WTC11 (cell line): ENCODE results near the gene VAMP1. TPM values are rescaled to one million over a fixed set of nuclear protein-coding genes. Genes with fewer than 3 reads are reported as not detected.

ENCODE experiments used
- AFF4 ChIP-seq: sonication (generic); formaldehyde crosslinking; IDR thresholded peaks from 2 replicates; pipeline ENCODE4 v1.8.1; 2023; ENCODE audit warnings: mild to moderate bottlenecking, missing genetic modification reagents, borderline replicate concordance
- AR ChIP-seq: fragments of 250-450 bp; sonication (Bioruptor Pico); IDR thresholded peaks from 2 replicates; pipeline ENCODE4 v1.9.0; 2021; ENCODE audit warnings: mild to moderate bottlenecking
- ATF2 ChIP-seq: sonication (generic); formaldehyde crosslinking; IDR thresholded peaks from 2 replicates; pipeline ENCODE4 v1.8.1; 2022; ENCODE audit warnings: low read depth, missing genetic modification reagents, borderline replicate concordance
- E2F5 ChIP-seq: sonication (generic); formaldehyde crosslinking; IDR thresholded peaks from 2 replicates; pipeline ENCODE4 v1.8.1; 2022; ENCODE audit warnings: mild to moderate bottlenecking, moderate library complexity, missing genetic modification reagents
- ELF4 ChIP-seq: sonication (generic); formaldehyde crosslinking; IDR thresholded peaks from 2 replicates; pipeline ENCODE4 v1.8.1; 2022; ENCODE audit warnings: low read depth, mild to moderate bottlenecking, moderate library complexity, missing genetic modification reagents
- GABPB1 ChIP-seq: sonication (generic); formaldehyde crosslinking; IDR thresholded peaks from 2 replicates; pipeline ENCODE4 v1.8.1; 2023; ENCODE audit warnings: mild to moderate bottlenecking, missing genetic modification reagents
- GRHL2 ChIP-seq: fragments of 250-450 bp; sonication (Bioruptor Pico); IDR thresholded peaks from 2 replicates; pipeline ENCODE4 v1.8.0; 2022; ENCODE audit warnings: mild to moderate bottlenecking, moderate library complexity; ENCODE audit not compliant: insufficient replicate concordance, severe bottlenecking
- JAZF1 ChIP-seq: fragments of 250-450 bp; sonication (Bioruptor Pico); IDR thresholded peaks from 2 replicates; pipeline ENCODE4 v1.9.0; 2021; ENCODE audit warnings: moderate library complexity, mild to moderate bottlenecking, inconsistent platforms
- JUN ChIP-seq: sonication (generic); formaldehyde crosslinking; IDR thresholded peaks from 2 replicates; pipeline ENCODE4 v1.8.0; 2023; ENCODE audit warnings: mild to moderate bottlenecking, missing genetic modification reagents
- KAT7 ChIP-seq: sonication (generic); formaldehyde crosslinking; IDR thresholded peaks from 2 replicates; pipeline ENCODE4 v1.8.1; 2023; ENCODE audit warnings: missing genetic modification reagents, mild to moderate bottlenecking, borderline replicate concordance
- MYBL2 ChIP-seq: sonication (generic); formaldehyde crosslinking; IDR thresholded peaks from 2 replicates; pipeline ENCODE4 v1.8.1; 2023; ENCODE audit warnings: mild to moderate bottlenecking, moderate library complexity, missing genetic modification reagents
- NFATC4 ChIP-seq: fragments of 250-450 bp; sonication (Bioruptor Pico); IDR thresholded peaks from 2 replicates; pipeline ENCODE4 v1.9.0; 2021; ENCODE audit warnings: mild to moderate bottlenecking
- NFYB ChIP-seq: sonication (generic); formaldehyde crosslinking; conservative IDR thresholded peaks from 2 replicates; pipeline ENCODE4 v1.8.0; 2022; ENCODE audit warnings: low read depth, missing genetic modification reagents
- NR2C2 ChIP-seq: sonication (generic); formaldehyde crosslinking; IDR thresholded peaks from 2 replicates; pipeline ENCODE4 v1.8.0; 2022; ENCODE audit warnings: mild to moderate bottlenecking, missing genetic modification reagents
- PRRX2 ChIP-seq: fragments of 250-450 bp; sonication (Bioruptor Pico); IDR thresholded peaks from 2 replicates; pipeline ENCODE4 v1.8.0; 2021; ENCODE audit warnings: mild to moderate bottlenecking
- SOX15 ChIP-seq: fragments of 250-450 bp; sonication (Bioruptor Pico); IDR thresholded peaks from 2 replicates; pipeline ENCODE4 v1.9.0; 2021; ENCODE audit warnings: mild to moderate bottlenecking
- SP1 ChIP-seq: sonication (generic); formaldehyde crosslinking; conservative IDR thresholded peaks from 2 replicates; pipeline ENCODE4 v1.8.1; 2022; ENCODE audit warnings: missing genetic modification reagents
- ZNF121 ChIP-seq: sonication (generic); formaldehyde crosslinking; IDR thresholded peaks from 2 replicates; pipeline ENCODE4 v1.8.0; 2023; ENCODE audit warnings: missing genetic modification reagents
- ZNF317 ChIP-seq: sonication (generic); formaldehyde crosslinking; IDR thresholded peaks from 2 replicates; pipeline ENCODE4 v1.8.1; 2023; ENCODE audit warnings: low read depth, mild to moderate bottlenecking, moderate library complexity, missing genetic modification reagents, borderline replicate concordance
- ZNF416 ChIP-seq: fragments of 250-450 bp; sonication (Bioruptor Pico); IDR thresholded peaks from 2 replicates; pipeline ENCODE4 v1.9.0; 2021; ENCODE audit warnings: mild to moderate bottlenecking, inconsistent platforms
- ZNF425 ChIP-seq: fragments of 250-450 bp; sonication (Bioruptor Pico); conservative IDR thresholded peaks from 2 replicates; pipeline ENCODE4 v1.9.0; 2021; ENCODE audit warnings: mild to moderate bottlenecking
- ZNF532 ChIP-seq: fragments of 250-450 bp; sonication (Bioruptor Pico); IDR thresholded peaks from 2 replicates; pipeline ENCODE4 v1.9.0; 2021; ENCODE audit warnings: mild to moderate bottlenecking, borderline replicate concordance
- total RNA-seq: library from RNA; stranded (reverse); gene quantifications from 3 replicates; pipeline ENCODE4 v1.2.3, GENCODE V29; 2021

Gene VAMP1
- total RNA-seq, 1 experiment from 2014 or later: 14.3 TPM

GRCh38 chr12:6493497-6494257 is 23.2 kb upstream of the VAMP1 start, which contains the start of gene NCAPD2 (continued):
- peak; percentile 76 for TF ChIP-seq NFYB (CRISPR knock-in tag)
- no peak for TF ChIP-seq JAZF1
- 0 out of 2 replicates have a peak, but pooled peaks have one; percentile 28 for TF ChIP-seq ZNF121 (CRISPR knock-in tag)
- TF ChIP-seq KAT7 (CRISPR knock-in tag): peak; percentile 53
- no peak for TF ChIP-seq ZNF425
- TF ChIP-seq SP1 (CRISPR knock-in tag): peak; percentile 83
- no peak for TF ChIP-seq GRHL2 (CRISPR knock-in tag)
- TF ChIP-seq MYBL2: peak; percentile 100
- TF ChIP-seq AR (CRISPR knock-in tag): no peak
- TF ChIP-seq ATF2: no peak
- TF ChIP-seq ZNF416 (CRISPR knock-in tag): no peak
- TF ChIP-seq NFATC4 (CRISPR knock-in tag): no peak; the same call in 1 of the 2 replicates
- 0 out of 2 replicates have a peak, but pooled peaks have one; percentile 36 for TF ChIP-seq ELF4 (CRISPR knock-in tag)
- no peak for TF ChIP-seq ZNF317 (CRISPR knock-in tag)
- TF ChIP-seq GABPB1 (CRISPR knock-in tag): peak; percentile 6; the same call in 1 of the 2 replicates
- 0 out of 2 replicates have a peak, but pooled peaks have one; percentile 9 for TF ChIP-seq JUN (CRISPR knock-in tag)
- no peak for TF ChIP-seq ZNF532 (CRISPR knock-in tag)
- peak; percentile 69; the same call in 1 of the 2 replicates for TF ChIP-seq E2F5 (CRISPR knock-in tag)
- TF ChIP-seq PRRX2 (CRISPR knock-in tag): no peak
- peak; percentile 45; the same call in 1 of the 2 replicates for TF ChIP-seq NR2C2
- no peak for TF ChIP-seq SOX15
- no peak for TF ChIP-seq AFF4 (CRISPR knock-in tag)
